ENCODE data around the gene FADS2.

Gene FADS2

DNA sequence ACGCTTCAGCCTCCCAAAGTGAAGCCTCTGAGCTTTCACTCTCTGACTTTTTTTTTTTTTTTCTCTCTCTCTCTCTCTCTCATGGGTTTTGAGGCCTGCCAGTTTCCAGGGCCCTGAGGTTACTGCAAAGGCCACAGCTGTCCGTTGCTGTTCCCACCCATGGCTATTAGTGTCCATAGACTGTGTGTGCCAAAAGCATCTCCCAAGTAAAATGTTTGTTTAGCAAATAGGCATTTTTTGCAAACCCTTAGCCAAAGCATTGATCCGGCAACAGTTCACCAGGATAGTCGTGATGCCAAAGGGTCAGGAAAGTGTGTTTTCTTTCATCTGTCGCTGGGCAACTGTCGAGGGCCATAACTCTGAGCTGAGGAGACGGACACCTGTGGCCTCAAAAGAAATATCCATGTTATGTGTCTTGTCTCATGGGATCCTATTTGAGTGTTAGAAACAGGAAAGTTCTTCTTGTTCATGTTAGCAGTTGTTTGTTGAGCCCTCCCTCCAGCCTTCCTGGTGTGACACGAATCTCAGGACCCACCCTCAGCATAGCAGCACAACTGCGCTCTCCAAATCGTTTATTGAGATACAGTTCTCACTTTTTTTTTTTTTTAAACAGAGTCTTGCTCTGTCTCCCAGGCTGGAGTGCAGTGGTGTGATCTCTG lies 18.4 kb downstream of the FADS2 start:
- DNase-seq (ENCODE audit: low read depth): no peak
- no peak for TF ChIP-seq CTCF (IDR thresholded peaks at IDR 0.05; ENCODE audit: low read length, missing control alignments)
- H3K4me3 ChIP-seq (replicated peaks; ENCODE audit: low read depth, low read length): no peak overlapping the region

- H3K4me3 ChIP-seq (replicated peaks; ENCODE audit: low read depth, low read length): no peak overlapping the region
- DNase-seq (ENCODE audit: low read depth): no peak
- no peak for TF ChIP-seq CTCF (IDR thresholded peaks at IDR 0.05; ENCODE audit: low read length, missing control alignments)
These were observed 19.9 kb downstream of the FADS2 start for GRCh38 chr11:61847914-61848581.

GRCh38 chr11:61848631-61849030 lies 20.5 kb downstream of the FADS2 start:
- no peak overlapping the region for H3K4me3 ChIP-seq (replicated peaks; ENCODE audit: low read depth, low read length)
- no peak for DNase-seq (ENCODE audit: low read depth)
- TF ChIP-seq CTCF (IDR thresholded peaks at IDR 0.05; ENCODE audit: low read length, missing control alignments): no peak

GRCh38 chr11:61850687-61851086 lies 22.6 kb downstream of the FADS2 start:
- no peak overlapping the region for H3K4me3 ChIP-seq (replicated peaks; ENCODE audit: low read depth, low read length)
- TF ChIP-seq CTCF (IDR thresholded peaks at IDR 0.05; ENCODE audit: low read length, missing control alignments): no peak
- no peak for DNase-seq (ENCODE audit: low read depth)

DNA sequence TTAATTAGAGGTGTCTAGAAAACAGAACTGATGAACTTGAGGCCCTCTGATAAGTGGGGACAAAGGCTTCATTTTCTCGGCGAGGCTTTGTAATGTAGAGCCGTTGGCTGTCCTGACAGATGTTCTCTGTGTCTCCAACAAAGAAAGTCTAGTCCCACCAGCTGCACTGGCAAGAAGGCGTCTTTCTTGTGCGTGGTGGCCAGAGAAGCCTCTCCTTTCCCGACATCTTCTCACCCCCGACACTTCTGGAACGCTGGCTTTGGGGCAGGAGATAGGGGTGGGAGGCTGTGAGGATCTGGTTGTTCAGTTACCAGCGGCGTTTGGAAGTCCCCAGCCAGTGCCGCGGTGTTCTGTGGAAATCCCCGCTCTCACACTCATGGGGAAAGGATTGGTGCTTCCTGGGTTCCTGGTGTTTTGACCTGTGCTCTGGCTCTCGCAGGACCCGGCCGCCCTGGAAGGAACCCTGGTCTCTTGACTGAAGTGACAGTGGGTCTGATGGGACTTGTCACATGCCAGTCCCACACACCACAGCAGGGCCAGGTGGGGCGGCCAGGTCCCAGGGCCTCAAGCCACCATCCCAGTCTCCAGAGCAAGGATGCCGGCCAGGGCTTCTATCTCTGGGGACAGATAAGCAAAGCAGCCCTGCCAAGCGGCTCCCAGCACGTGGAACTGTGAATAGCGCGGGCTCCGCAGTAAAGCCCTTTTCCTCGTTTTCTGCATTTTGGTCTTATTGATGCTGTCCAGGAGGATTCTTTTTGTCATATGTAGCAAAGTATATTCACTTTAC lies 23.2 kb downstream of the FADS2 start:
- DNase-seq (ENCODE audit: low read depth): no peak
- H3K4me3 ChIP-seq (replicated peaks; ENCODE audit: low read depth, low read length): no peak overlapping the region
- no peak for TF ChIP-seq CTCF (IDR thresholded peaks at IDR 0.05; ENCODE audit: low read length, missing control alignments)

DNA sequence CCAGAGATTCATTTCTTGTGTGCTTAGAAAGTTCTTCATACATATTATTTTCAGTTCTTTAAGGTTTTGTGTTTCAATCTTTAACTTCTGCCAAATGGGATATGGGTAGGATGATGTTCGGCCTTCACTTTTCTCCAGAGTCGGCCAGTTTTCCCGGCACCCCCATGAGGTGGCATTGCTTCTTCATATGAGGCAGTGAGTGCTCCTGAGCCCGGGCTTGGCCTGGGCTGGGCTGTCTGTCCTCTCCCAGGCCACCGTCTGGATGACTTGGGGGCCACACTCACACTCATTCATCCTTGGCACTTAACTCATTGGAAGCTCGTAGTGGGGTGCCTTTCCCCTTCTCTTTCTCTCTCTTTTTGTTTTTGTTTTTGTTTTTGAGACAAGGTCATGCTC lies 23.8 kb downstream of the FADS2 start:
- no peak for TF ChIP-seq CTCF (IDR thresholded peaks at IDR 0.05; ENCODE audit: low read length, missing control alignments)
- H3K4me3 ChIP-seq (replicated peaks; ENCODE audit: low read depth, low read length): no peak overlapping the region
- no peak for DNase-seq (ENCODE audit: low read depth)

Measured in fibroblast of pulmonary artery (primary cell).